GM12864 (cell line): Measurements from ENCODE around the gene B4GALNT2.
A peak's percentile ranks its signal among the peaks of the same experiment; 100 is the strongest.
"Not testable (repeated sequence)": the region's sequence is repeated elsewhere in the genome, so short reads cannot be mapped to it uniquely, and the experiment has no call there.

Experiments
- DNase-seq: peaks from one replicate; pipeline ENCODE4 v3.0.0-alpha.2; 2011; ENCODE audit warnings: low read depth
- H3K4me3 ChIP-seq: 2 replicates; pipeline ENCODE4 v1.5.1; 2011; ENCODE audit warnings: mild to moderate bottlenecking, low read depth, low read length, control low read depth
- TF ChIP-seq, protein P1 (sequence below): IDR thresholded peaks from 2 replicates; pipeline ENCODE4 v1.5.1; 2011; ENCODE audit warnings: low read depth, mild to moderate bottlenecking, moderate library complexity, low read length, control low read depth, inconsistent platforms; ENCODE audit errors: missing control alignments

The B4GALNT2 gene

DNA sequence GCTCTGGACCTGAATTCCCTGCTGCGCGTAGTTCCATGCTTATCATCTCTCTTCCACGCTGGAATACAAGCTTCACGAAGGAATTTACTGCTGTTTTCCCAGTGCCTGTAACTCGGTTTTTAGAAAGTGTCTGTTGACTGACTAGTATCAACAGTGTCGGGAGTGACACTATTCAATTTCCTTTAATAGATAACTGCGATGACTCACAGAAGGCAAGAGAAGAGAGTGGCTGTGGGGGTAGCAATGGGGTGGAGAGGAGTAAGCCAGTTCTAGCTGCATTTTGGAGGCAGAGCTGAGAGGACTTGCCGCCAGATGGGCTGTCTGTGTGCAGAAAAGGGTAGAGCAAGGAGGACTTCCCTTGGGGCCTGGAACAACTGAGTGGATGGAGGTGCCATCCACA is 25.2 kb downstream of the B4GALNT2 start:
- no peak overlapping the region for H3K4me3 ChIP-seq
- no peak for DNase-seq
- TF ChIP-seq, protein P1, sequence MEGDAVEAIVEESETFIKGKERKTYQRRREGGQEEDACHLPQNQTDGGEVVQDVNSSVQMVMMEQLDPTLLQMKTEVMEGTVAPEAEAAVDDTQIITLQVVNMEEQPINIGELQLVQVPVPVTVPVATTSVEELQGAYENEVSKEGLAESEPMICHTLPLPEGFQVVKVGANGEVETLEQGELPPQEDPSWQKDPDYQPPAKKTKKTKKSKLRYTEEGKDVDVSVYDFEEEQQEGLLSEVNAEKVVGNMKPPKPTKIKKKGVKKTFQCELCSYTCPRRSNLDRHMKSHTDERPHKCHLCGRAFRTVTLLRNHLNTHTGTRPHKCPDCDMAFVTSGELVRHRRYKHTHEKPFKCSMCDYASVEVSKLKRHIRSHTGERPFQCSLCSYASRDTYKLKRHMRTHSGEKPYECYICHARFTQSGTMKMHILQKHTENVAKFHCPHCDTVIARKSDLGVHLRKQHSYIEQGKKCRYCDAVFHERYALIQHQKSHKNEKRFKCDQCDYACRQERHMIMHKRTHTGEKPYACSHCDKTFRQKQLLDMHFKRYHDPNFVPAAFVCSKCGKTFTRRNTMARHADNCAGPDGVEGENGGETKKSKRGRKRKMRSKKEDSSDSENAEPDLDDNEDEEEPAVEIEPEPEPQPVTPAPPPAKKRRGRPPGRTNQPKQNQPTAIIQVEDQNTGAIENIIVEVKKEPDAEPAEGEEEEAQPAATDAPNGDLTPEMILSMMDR = no peak

DNA sequence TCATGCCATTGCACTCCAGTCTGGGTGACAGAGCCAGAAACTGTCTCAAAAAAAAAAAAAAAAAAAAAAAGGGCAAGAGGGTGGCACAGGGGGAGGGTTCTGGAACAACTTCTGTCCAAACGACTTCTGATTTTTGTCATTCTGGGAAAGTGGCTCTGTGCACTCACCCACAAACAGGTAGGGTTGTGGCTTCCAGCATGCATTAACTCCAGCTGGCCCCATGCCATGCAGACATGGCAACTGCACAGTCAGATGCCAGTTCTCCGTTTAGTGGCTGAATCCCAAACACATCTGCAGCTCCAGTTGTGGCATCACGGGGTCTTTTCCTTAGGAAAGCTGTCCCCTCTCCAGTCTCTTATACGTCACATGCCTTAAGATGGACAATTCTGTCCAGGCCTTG is 30.3 kb downstream of the B4GALNT2 start:
- TF ChIP-seq, protein P1 = no peak
- no peak for DNase-seq
- no peak overlapping the region for H3K4me3 ChIP-seq

DNA sequence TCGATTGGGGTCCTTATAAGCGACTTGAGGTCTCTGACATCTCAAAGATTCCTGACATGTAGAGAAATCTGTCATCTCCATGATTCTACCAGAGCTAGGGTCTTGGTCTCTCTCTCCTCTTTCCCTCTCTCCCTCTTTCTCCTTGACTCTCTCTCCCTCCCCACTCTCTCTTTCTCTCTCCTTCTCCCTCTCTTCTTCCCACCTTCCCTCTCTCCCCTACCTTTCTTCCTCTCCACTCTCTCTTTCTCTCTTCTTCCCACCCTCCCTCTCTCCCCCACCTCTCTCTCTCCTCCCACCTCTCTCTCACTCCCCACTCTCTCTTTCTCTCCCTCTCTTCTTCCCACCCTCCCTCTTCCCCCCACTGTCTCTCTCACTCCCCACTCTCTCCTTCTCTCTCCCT is 32.6 kb downstream of the B4GALNT2 start:
- H3K4me3 ChIP-seq = no peak overlapping the region
- TF ChIP-seq, protein P1 = no peak
- DNase-seq = no peak

DNA sequence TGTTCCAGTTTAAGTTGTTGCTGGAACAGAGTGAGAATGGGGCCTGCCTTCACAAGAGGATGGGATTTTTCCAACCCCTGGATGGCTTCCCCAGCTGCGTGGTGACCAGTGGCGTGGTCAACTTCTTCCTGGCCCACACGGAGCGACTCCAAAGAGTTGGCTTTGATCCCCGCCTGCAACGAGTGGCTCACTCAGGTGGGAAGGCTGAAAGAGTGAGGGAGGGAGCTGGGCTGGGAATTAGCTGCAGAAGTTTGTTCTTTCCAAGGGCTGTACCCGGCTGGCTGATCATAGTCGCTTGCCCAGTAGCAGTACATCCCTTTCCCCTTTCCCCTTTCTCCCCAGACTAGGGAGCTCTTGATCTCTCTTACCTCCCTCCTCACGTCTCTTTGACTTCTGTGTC is 36.1 kb downstream of the B4GALNT2 start:
- TF ChIP-seq, protein P1 = no peak
- no peak overlapping the region for H3K4me3 ChIP-seq
- no peak for DNase-seq

DNA sequence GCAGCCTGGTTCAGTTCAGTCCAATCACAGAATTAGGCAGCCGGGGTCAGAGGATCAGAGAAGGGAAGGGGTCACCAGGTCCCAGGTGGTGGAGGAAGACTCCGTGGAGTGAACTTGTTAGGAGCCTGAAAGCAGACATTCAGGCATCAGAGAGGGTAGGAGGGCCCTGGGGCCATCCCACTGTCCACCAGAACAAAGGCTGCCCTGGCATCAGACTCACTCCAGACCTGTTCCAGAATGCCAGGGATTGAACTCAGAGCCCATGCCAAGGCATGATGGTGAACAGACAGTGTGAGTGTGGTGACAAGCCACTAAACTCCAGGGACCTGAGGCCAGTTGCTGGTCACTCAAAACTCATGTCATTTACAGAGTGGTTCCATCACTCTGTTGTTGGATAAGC is 37.6 kb downstream of the B4GALNT2 start:
- TF ChIP-seq, protein P1 = no peak

DNA sequence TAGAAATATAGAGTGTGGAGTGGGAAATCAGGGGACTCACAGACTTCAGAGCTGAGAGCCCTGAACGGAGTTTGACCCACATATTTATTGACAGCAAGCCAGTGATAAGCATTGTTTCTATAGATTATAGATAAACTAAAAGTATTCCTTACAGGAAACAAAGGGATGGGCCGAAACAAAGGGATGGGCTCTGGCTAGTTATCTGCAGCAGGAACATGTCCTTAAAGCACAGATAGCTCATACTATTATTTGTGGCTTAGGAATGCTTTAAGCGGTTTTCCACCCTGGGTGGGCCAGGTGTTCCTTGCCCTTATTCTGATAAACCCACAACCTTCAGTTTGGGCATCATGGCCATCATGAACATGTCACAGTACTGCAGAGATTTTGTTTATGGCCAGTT is 38.1 kb downstream of the B4GALNT2 start:
- DNase-seq, H3K4me3 ChIP-seq: not testable (repeated sequence)

More for the DNA sequence above, 37.6 kb downstream of the B4GALNT2 start:
- no peak for DNase-seq
- no peak overlapping the region for H3K4me3 ChIP-seq

DNA sequence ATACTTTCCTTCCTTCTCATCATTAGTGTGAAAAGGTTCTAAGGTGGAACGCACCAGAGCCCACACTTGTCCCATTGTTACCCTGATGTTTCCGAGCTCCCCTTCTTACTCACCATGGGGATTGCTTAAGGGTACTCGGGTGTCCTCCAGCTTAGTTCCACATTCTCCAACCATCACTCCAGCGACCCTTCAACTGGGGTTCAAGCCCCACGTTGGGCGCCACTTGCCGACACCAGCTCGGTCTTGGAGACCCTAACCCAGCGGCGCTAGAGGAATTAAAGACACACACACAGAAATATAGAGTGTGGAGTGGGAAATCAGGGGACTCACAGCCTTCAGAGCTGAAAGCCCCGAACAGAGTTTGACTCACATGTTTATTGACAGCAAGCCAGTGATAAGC is 43.4 kb downstream of the B4GALNT2 start:
- H3K4me3 ChIP-seq, DNase-seq: not testable (repeated sequence)

DNA sequence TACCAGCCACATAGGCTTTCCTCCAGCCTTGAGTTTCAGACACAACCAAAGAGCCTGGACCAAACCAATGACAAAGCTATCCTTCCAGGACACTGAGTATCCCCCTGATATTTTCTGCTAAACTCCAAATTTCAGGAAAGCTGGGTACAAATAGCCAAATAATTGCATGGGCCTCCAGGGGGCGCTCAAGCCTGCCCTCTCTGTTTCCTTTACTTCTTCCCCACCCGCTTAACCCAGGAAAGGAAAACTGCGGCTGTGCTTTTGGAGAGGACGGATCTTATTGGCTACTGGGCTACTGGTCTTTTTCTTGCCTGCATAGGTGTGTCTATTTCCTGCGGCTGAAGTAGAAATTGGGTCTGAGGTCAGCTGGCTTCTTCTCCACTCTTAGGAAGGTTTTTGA is 47.7 kb downstream of the B4GALNT2 start:
- no peak for DNase-seq
- no peak overlapping the region for H3K4me3 ChIP-seq
- TF ChIP-seq, protein P1 = peak; percentile 84
